HCT116 (cell line): Measurements from ENCODE around the gene SMG9. TPM values are rescaled to one million over a fixed set of nuclear protein-coding genes. Genes with fewer than 3 reads are reported as not detected.
A peak's percentile ranks its signal among the peaks of the same experiment; 100 is the strongest.

Source experiments
- ATAC-seq: fragments of 200-7000 bp; cut with Tn5 transposase; 2 replicates; pipeline ENCODE4 v1.9.1; 2020; ENCODE audit warnings: mild to moderate bottlenecking, moderate library complexity
- BruUV-seq: library from RNA; stranded (reverse); fragments of 400-500 nt; replicated peaks from 2 replicates; lab custom pipeline; 2021; lab: Mats Ljungman, UMichigan
- CTCF ChIA-PET: fragments of 300-600 bp; sonication (Branson Sonifier 250); formaldehyde crosslinking; loops from one replicate; lab custom pipeline; 2021; ENCODE audit warnings: antibody characterized with exemption; lab: Charles Lee
- POLR2A ChIA-PET: fragments of 300-600, 350-600 bp; sonication (Branson Sonifier 250); formaldehyde crosslinking; loops from one replicate; lab custom pipeline; 2021; ENCODE audit warnings: antibody characterized with exemption; lab: Charles Lee
- RAD21 ChIA-PET, 2 experiments: fragments of 300-600 bp; sonication (Branson Sonifier 250); formaldehyde crosslinking; loops; one replicate each; lab custom pipeline; 2023; ENCODE audit warnings: low total read pairs in 2 of 2; ENCODE audit not compliant: uncharacterized antibody in 2 of 2, unreplicated experiment in 2 of 2, low non-redundant PET in 1 of 2; lab: Charles Lee
- DNase-seq: peaks from one replicate; pipeline ENCODE4 v3.0.0-alpha.2; 2010; ENCODE audit warnings: low read depth, low spot score
- H2AFZ ChIP-seq: fragments of 200-600 bp; shearing (Covaris generic), sonication (generic); 2 replicates; pipeline ENCODE4 v1.6.1; 2017; ENCODE audit warnings: low read depth, mixed run types, mixed read lengths, antibody characterized with exemption, low read length; ENCODE audit not compliant: poor library complexity, severe bottlenecking
- H3K27ac ChIP-seq: 2 replicates; pipeline ENCODE4 v1.5.1; 2012; ENCODE audit warnings: low read depth, low read length
- H3K27me3 ChIP-seq: fragments of 200-600 bp; sonication (generic); 2 replicates; pipeline ENCODE4 v1.6.1; 2016; ENCODE audit warnings: mixed run types, low read length, mixed read lengths; ENCODE audit not compliant: insufficient read depth
- H3K36me3 ChIP-seq, 2 experiments: fragments of 200-500 bp in 1 of 2; fragments of 200-600 bp in 1 of 2; sonication (Bioruptor generic) in 1 of 2; sonication (generic) in 1 of 2; 2 replicates each; pipeline versions ENCODE4 v1.5.1 to v1.6.1; 2014 to 2016; ENCODE audit warnings: low read length in 2 of 2, inconsistent platforms in 1 of 2, mixed read lengths in 1 of 2, mixed run types in 1 of 2; ENCODE audit not compliant: insufficient read depth in 2 of 2, control insufficient read depth in 1 of 2
- H3K4me1 ChIP-seq, 2 experiments: fragments of 200-600 bp in 1 of 2; sonication (generic) in 1 of 2; 2 replicates each; pipeline versions ENCODE4 v1.5.1 to v1.6.1; 2012 to 2017; ENCODE audit warnings: low read length in 2 of 2, inconsistent platforms in 1 of 2, mild to moderate bottlenecking in 1 of 2, mixed read lengths in 1 of 2, mixed run types in 1 of 2, moderate library complexity in 1 of 2; ENCODE audit not compliant: insufficient read depth in 2 of 2, control insufficient read depth in 1 of 2
- H3K4me2 ChIP-seq: fragments of 200-600 bp; sonication (generic); 2 replicates; pipeline ENCODE4 v1.6.1; 2017; ENCODE audit warnings: mixed run types, low read length, mixed read lengths
- H3K4me3 ChIP-seq, 2 experiments: fragments of 200-600 bp in 1 of 2; sonication (generic) in 1 of 2; replicated peaks in 1 of 2; 2 replicates each; pipeline ENCODE4 v1.5.1; 2011 to 2016; ENCODE audit warnings: low read length in 2 of 2, control low read depth in 1 of 2, low read depth in 1 of 2, mild to moderate bottlenecking in 1 of 2, mixed read lengths in 1 of 2, mixed run types in 1 of 2
- H3K79me2 ChIP-seq: fragments of 200-600 bp; sonication (generic); 2 replicates; pipeline ENCODE4 v1.6.1; 2017; ENCODE audit warnings: mild to moderate bottlenecking, mixed run types, low read length, moderate library complexity, mixed read lengths; ENCODE audit not compliant: insufficient read depth
- H3K9ac ChIP-seq: fragments of 200-600 bp; sonication (generic); 2 replicates; pipeline ENCODE4 v1.6.1; 2016; ENCODE audit warnings: low read length, mixed read lengths
- H3K9me2 ChIP-seq: fragments of 200-600 bp; sonication (generic), shearing (Covaris generic); 2 replicates; pipeline ENCODE4 v1.6.1; 2017; ENCODE audit warnings: mixed run types, mild to moderate bottlenecking, moderate library complexity; ENCODE audit not compliant: insufficient read depth
- H3K9me3 ChIP-seq, 2 experiments: fragments of 200-500 bp in 1 of 2; fragments of 200-600 bp in 1 of 2; sonication (Bioruptor generic) in 1 of 2; sonication (generic) in 1 of 2; 2 replicates each; pipeline ENCODE4 v1.6.1; 2014 to 2017; ENCODE audit warnings: low read length in 2 of 2, mixed read lengths in 2 of 2, inconsistent platforms in 1 of 2, low read depth in 1 of 2, mild to moderate bottlenecking in 1 of 2, mixed run types in 1 of 2, moderate library complexity in 1 of 2; ENCODE audit not compliant: control insufficient read depth in 1 of 2, insufficient read depth in 1 of 2
- H4K20me1 ChIP-seq: fragments of 200-600 bp; sonication (generic), shearing (Covaris generic); 2 replicates; pipeline ENCODE4 v1.6.1; 2017; ENCODE audit warnings: mixed run types, mild to moderate bottlenecking, moderate library complexity; ENCODE audit not compliant: insufficient read depth
- CBX3 ChIP-seq: IDR thresholded peaks from 2 replicates; pipeline ENCODE4 v1.6.1; 2012; ENCODE audit warnings: low read depth
- FOSL1 ChIP-seq: IDR thresholded peaks from 2 replicates; pipeline ENCODE4 v1.6.1; 2012; ENCODE audit warnings: low read depth
- RAD21 ChIP-seq: IDR thresholded peaks from 2 replicates; pipeline ENCODE4 v1.6.1; 2012; ENCODE audit warnings: low read depth, mild to moderate bottlenecking
- intact Hi-C: fragments of 100-400 bp; cut with micrococcal nuclease; formaldehyde crosslinking; loops from 2 replicates; pipeline ENCODE4 v1.10.0; 2022
- total RNA-seq: library from RNA; stranded (reverse); gene quantifications from one replicate; pipeline ENCODE4 v1.2.1, GENCODE V29; 2021; ENCODE audit not compliant: unreplicated experiment
- TF ChIP-seq, protein P1 (sequence below), 3 experiments: fragments of 200-600 bp in 1 of 3; sonication (generic) in 1 of 3; IDR thresholded peaks in 2 of 3; conservative IDR thresholded peaks in 1 of 3; 2 replicates each; pipeline ENCODE4 v1.5.1; 2012 to 2017; ENCODE audit warnings: low read depth in 2 of 3, low read length in 2 of 3, antibody characterized with exemption in 1 of 3, borderline replicate concordance in 1 of 3, control low read depth in 1 of 3, mild to moderate bottlenecking in 1 of 3, mixed read lengths in 1 of 3, mixed run types in 1 of 3, moderate library complexity in 1 of 3; ENCODE audit not compliant: insufficient read depth in 1 of 3
- TF ChIP-seq, protein P2 (sequence below): IDR thresholded peaks from 2 replicates; pipeline ENCODE4 v1.6.1; 2011; ENCODE audit warnings: mild to moderate bottlenecking, low read length, moderate library complexity; ENCODE audit not compliant: insufficient replicate concordance; ENCODE audit errors: extremely low read depth

The SMG9 gene
- total RNA-seq, 1 experiment from 2014 or later = 80.2 TPM

DNA sequence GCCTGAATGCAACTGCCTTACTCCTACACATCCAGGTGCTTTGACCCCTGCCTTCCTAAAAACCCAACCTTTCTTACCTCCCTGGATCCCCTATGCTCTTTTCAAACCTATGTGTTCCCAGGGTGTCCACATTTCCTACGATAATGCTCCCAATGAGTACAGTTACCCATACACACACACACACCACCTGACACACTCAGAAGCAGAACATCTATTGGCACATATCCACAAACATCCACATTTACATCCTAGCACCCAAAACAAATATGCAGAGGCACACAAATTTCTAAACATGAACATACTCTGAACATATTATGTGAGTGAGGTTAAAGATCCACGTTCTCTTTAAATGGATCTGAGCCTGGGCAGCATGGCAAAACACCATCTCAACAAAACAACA lies 62.4 kb downstream of the SMG9 start (continued):
- TF ChIP-seq, protein P1, sequence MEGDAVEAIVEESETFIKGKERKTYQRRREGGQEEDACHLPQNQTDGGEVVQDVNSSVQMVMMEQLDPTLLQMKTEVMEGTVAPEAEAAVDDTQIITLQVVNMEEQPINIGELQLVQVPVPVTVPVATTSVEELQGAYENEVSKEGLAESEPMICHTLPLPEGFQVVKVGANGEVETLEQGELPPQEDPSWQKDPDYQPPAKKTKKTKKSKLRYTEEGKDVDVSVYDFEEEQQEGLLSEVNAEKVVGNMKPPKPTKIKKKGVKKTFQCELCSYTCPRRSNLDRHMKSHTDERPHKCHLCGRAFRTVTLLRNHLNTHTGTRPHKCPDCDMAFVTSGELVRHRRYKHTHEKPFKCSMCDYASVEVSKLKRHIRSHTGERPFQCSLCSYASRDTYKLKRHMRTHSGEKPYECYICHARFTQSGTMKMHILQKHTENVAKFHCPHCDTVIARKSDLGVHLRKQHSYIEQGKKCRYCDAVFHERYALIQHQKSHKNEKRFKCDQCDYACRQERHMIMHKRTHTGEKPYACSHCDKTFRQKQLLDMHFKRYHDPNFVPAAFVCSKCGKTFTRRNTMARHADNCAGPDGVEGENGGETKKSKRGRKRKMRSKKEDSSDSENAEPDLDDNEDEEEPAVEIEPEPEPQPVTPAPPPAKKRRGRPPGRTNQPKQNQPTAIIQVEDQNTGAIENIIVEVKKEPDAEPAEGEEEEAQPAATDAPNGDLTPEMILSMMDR (IDR thresholded peaks at IDR 0.05 in 2 of 3, conservative IDR thresholded peaks at IDR 0.05 in 1 of 3; ENCODE audit: borderline replicate concordance in 1 of 3, insufficient read depth in 1 of 3, low read depth in 2 of 3, low read length in 2 of 3) = no peak
- TF ChIP-seq FOSL1 = no peak

- Histone ChIP-seq H3K9ac (no peak overlapping the region), H3K9me2 (no peaks in the 10 kb centered on the region), H3K4me2 (no peak overlapping the region), H3K27ac (no peak overlapping the region), H3K9me3 (peaks cover 13 to 14% of the 10 kb centered on the region in 2 experiments; a peak in 2 of 4 replicates), H4K20me1 (no peaks in the 10 kb centered on the region), H3K4me3 (no peak overlapping the region), H3K27me3 (no peaks in the 10 kb centered on the region), H3K79me2 (no peaks in the 10 kb centered on the region), H3K4me1 (peaks cover 10 to 13% of the 10 kb centered on the region in 2 experiments), H3K36me3 (no peaks in the 10 kb centered on the region), H2AFZ (no peak overlapping the region)
- ATAC-seq = no peak
- intact Hi-C loops = no loop called here
- CTCF ChIA-PET = no interaction called here
- TF ChIP-seq, protein P2, sequence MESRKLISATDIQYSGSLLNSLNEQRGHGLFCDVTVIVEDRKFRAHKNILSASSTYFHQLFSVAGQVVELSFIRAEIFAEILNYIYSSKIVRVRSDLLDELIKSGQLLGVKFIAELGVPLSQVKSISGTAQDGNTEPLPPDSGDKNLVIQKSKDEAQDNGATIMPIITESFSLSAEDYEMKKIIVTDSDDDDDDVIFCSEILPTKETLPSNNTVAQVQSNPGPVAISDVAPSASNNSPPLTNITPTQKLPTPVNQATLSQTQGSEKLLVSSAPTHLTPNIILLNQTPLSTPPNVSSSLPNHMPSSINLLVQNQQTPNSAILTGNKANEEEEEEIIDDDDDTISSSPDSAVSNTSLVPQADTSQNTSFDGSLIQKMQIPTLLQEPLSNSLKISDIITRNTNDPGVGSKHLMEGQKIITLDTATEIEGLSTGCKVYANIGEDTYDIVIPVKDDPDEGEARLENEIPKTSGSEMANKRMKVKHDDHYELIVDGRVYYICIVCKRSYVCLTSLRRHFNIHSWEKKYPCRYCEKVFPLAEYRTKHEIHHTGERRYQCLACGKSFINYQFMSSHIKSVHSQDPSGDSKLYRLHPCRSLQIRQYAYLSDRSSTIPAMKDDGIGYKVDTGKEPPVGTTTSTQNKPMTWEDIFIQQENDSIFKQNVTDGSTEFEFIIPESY = no peak
- no peak for TF ChIP-seq RAD21
- TF ChIP-seq CBX3 = peak; percentile 88; the same call in 1 of the 2 replicates
- DNase-seq = no peak
- POLR2A ChIA-PET = no interaction called here
- BruUV-seq = no TSS peak
- RAD21 ChIA-PET = no interaction called here
Observed at GRCh38 chr19:43691755-43692154, 63.0 kb downstream of the SMG9 start.
